HG02759 (cell line): ENCODE results near the gene CBX8.

Source experiments
- ATAC-seq: cut with Tn5 transposase; IDR thresholded peaks from one replicate; pipeline ENCODE4 v1.9.1; 2021; ENCODE audit warnings: mild to moderate bottlenecking, moderate library complexity; ENCODE audit not compliant: unreplicated experiment

CBX8 gene

DNA sequence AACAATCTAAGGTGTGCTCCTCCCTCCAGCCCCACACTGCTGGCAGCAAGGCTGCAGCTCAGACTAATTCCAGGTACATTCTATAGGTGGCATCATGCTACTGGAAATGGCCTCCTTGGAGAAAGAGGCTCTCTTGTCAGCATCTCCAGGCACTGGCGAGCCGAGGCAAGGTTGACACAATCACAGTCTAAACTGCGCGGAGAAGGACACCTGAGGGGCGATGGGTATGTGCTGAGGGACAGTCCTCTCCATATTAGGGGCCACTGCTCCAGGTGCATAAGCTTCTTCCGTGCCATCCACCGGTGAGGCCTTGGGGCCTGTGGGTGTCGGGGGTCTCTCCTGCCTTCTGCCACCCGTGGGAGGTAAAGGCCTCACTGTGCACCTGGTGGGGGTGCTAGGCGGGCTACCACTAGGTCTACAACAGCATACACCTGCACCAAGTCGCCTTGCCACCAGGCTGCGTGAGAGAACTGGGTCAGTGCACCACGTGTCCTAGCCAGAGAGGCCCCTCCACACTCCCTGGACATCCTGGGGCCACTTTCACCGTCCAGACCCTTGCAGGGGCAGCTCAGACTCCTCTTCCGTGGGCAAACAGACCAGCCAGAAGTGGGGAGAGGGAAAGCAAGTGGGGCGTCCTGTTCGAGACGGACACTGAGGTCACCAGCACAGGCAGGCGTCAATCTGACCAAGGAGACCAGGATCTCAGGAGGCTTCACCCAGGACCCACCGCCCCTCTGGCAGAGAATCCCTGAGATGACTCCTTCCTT is 12.1 kb upstream of the CBX8 start:
- no peak for ATAC-seq

DNA sequence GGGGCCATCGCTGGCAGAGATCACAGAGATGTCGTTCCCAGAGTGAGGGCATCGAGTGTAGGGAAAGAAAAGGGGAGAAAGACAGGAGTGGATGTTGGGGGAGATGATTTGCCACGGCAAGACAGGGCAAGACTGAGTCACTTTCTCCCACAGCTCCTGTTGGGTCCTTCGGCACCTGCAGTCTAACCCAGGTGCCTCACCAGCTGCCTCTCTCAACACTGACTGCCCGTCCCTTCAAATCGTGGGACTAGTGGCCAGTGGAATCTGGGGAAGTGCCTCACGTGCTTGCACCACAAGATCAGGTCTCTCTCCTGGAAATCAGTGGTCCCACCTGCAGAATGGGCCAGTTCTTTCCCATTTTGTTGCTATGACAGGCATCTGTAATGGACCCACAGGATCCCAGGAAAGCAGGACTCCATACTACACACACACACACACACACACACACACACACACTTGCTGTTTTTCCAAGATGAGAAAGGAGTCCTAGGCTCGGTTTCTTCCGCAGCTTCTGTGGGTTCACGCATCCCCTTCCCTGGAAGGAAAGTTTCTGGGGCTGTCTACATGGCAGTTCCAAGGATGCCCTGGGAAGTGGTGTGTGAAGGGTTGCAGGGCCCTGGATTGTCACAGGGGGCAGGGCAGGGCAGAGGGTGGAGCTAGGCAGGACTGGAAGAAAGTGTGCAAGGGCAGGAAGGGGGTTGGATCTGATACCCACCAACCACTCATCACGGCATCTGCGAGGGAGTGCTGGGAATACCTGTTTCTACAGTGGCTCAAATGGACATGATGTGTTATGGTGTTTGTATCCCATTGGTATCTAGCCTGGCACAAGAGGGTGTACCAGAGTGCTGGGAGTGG is 10.2 kb upstream of the CBX8 start:
- ATAC-seq: no peak

GRCh38 chr17:79806446-79806760 is 9.5 kb upstream of the CBX8 start:
- ATAC-seq: no peak

DNA sequence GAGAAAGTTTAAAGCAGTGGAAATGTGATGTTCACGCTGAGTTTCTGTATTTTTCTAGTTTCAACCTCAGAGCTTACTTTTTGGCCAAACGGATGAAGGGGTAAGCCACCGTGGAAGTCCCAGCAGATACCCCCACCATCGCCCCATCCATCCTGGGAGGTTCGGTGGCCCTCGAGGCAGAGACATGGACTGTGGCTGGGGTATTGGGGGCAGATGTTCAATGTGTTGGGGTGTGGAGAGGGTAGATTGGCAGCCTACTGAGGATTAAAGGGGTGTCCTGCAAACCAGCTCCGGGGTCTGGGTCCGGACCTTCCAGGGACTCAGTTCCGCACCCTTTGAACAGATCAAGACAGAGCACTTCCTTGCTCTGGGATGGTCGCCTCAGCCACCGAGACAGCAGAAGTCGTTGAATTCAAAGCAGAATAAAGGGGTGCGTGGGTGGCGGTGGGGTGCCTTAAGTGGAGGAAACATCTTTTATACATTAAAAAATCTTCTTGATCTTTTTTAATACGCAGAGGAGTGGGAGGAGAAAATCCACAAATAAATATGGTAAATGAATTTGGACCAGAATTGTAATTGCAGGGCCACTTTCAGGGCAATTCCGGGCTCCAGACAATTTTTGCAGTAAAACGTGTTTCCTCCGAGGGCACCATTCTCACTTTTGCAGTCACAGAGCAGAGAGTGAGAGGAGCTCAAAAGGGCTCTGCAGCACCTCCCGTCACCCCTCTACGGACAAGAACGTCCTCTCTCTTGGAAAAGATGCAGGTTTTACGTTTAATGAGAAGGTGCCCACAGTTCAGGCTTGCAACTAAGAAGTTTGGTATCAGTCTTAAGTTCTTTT is 8.2 kb upstream of the CBX8 start:
- ATAC-seq: no peak

DNA sequence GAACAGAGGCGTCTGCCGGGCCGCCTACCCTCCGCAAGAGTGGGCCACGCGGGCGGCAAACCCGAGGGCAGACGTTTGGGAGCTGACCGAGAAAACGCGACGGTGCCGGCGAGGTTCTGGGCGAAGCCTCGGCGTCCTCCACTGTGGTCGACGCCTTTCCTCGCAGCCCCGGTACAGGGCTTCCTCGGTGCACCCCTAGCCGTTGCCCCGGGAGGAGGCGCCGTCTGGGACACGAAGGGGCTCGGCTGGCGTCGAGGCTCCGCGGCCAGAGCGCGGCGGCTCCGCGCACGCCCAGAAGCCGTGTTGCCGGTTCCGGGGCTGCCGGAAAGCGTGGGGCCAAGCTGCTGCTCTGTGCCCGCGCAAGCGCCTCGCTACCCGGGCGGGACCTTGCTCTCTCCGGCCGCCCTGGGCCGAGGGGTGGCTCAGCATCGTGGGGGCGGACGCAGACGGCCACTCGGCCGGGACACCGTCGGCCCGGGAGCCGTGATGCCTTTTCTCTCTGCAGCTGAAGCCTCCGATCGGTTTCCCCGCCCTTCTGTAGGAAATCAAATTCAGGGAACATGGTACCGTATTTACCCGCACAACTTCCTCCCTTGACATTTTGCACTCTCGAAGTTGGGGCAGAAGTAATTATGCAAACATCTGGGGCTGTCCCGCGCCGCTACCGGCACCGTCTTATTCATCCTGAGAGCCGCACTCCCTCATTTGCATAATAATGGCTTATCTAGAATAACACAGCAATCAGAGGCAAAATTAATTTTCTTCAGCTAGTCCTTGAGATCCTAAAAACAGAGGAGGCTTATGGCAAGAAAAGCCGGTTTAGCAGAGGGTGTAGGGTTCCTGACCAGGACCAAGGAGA is 7.3 kb upstream of the CBX8 start:
- peak; percentile 66 for ATAC-seq

- ATAC-seq: no peak
Measured at GRCh38 chr17:79803421-79803996, 6.6 kb upstream of the CBX8 start.

- no peak for ATAC-seq
Measured at GRCh38 chr17:79802736-79803420, 6.0 kb upstream of the CBX8 start.

DNA sequence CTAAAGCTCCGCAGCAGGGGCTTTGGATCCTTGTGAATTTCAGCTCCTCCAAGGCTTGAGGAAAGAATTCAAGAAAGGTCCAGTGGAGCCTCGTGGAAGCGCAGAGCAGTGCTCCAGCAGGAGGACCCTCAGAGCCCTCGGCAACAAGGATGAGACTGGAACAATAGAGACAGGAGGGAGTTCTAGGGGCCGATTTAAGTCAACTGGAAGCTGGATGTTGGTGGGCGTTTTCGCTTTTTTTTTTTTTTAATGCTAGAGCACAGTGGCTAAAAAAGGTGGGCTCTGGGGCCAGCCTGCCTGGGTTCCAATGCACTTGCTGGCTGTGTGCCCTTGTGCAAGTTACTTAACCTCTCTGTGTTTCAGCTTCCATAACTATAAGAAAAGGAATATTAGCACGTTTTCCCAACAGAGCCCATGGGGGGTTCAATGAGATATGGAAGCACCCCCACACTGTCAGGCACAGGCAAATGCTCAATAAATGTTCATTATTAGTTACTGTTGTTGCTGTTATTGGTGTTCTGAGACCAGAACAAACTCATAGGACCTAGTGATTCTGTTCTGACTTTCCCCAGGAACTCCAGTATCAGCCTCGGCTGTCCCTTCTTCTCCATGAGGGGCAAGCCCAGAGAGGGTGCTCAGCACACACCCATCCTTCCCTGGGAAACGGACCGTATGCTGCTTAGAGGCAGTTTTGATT is 5.3 kb upstream of the CBX8 start:
- ATAC-seq: no peak

DNA sequence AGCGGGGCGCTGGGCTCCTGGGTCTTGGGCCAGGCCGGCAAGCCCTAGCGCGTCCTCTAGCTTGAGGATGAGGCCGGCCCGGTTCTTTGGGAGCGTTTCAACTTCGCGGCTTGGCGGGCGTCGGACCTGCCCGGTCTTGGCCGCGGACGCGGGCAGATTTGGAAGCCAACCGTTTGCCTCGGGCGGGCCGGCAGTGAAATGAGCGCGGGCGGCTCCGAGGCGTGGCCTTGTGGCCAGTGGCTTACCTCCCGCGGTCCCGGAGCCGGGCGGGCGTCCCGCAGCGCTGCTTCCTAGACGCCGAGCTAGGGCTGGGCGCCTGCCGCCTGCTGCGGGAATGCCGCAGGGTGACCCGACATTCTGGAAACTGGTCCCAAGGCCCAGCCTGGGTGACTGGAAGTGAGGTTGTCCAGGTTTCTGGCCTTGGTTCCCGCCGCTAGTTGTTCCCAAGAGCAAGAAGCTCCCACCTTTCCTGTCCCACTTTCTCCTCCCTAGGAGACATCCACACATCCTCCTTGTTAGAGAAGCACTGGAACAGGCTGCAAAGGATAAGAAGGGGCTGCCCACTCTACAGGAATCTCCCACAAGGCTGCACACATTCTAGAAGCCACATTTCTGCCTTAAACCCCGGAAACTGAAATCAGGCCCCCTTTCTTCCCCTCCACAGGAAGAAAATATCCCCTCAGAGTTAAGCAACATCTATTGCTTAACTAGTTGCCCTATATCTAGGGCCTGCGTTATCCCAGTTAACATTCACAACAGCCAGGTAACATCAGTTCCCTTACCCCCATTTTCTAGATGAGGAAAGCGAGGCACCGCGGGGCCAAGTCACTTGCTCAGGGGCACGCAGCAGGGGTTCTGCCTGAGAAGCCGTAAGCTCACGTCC is 4.5 kb upstream of the CBX8 start:
- no peak for ATAC-seq

DNA sequence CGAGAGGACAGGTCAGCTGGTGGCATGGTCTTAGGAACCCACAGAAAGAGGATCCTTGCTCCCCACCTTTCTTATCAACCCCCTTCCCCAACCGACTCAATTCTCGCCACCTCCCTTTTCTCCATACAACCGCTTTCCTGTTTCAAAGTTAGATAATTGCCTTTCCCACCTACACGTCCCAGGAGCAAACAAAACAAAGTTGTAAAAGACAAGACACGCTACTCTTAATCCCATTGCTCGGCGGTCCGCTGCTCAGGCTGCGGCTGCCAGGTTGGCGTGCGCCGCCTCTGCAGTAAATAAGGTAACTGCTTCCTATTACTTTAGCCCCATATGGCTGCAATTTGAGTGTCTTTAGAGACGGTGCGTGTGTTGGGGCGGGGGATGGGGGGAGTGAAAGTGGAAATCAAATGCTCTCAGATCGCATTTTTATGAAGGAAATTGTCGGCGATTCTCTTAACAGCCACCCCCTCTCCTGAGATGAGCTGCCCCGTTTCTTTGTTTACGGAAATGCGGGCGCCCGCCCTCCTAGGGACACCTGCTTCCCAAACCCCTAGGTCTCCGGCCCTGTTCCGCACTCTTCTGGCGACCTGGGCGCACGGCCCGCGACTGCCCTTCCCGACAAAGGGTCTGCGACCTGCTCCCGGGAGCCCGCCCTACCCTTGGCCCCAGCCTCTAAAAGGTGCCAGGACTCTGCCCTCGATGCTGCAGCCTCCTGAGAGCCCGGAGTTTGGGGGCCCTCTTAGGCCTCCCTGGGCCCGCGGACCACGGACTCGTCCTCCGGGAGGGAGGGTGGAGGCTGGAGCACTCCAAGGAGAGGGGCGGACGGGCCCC is 3.7 kb upstream of the CBX8 start:
- no peak for ATAC-seq

DNA sequence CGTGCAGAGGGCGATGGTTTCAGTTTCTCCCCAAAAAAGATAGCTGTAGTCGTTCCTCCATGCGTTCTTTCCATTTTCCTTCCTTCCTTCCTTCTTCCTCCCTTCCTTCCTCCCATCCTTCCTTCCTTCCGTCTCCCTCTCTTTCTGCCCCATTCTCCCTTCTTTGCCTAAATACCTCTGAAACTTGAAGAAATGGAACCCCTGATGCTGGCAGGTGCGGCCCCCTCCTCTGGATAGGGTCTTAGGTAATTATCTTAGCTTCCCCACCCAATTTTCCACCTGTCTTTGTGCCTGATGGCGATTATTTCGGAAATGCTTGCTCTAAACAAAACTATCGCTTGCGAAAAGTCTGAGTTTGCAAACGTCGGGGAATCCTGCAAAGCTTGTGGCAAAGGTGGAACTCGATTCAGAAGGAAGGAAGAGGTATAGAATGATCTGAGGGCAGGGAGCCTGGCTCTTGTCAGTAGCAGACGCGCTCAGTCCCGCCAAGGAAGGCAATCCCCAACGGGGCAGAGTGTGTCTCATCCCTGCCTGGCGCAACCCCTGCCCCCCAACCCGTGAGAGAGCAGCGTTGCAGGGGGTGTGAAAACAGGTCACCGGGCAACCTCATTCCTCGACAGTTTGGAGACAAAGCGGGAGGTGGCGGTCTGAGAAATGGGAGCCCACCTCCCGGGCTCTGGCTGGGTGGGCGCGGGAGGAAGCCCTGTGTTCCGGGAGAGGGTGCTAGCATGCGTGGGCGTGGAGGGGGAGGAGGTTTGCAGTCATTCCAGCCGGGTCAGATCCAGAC is 2.9 kb upstream of the CBX8 start:
- ATAC-seq: no peak

DNA sequence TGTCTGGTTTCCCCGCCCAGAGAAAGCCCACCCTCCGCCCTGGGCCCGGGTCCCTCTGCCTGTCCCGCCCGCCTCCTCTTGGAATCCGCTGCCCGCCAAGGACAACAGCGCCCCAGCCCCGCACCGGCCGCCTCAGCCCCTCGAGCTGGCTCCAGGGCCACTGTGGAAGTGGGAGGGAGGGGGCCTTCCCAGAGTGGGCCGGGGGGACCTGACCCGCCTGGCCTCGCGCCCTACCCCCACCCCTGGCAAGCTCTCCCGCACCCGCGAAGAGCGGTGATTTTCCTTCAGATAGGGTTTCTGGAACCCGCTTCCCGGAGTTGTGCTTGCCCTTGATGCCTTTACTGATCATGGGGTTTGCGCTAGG is 2.3 kb upstream of the CBX8 start:
- no peak for ATAC-seq

DNA sequence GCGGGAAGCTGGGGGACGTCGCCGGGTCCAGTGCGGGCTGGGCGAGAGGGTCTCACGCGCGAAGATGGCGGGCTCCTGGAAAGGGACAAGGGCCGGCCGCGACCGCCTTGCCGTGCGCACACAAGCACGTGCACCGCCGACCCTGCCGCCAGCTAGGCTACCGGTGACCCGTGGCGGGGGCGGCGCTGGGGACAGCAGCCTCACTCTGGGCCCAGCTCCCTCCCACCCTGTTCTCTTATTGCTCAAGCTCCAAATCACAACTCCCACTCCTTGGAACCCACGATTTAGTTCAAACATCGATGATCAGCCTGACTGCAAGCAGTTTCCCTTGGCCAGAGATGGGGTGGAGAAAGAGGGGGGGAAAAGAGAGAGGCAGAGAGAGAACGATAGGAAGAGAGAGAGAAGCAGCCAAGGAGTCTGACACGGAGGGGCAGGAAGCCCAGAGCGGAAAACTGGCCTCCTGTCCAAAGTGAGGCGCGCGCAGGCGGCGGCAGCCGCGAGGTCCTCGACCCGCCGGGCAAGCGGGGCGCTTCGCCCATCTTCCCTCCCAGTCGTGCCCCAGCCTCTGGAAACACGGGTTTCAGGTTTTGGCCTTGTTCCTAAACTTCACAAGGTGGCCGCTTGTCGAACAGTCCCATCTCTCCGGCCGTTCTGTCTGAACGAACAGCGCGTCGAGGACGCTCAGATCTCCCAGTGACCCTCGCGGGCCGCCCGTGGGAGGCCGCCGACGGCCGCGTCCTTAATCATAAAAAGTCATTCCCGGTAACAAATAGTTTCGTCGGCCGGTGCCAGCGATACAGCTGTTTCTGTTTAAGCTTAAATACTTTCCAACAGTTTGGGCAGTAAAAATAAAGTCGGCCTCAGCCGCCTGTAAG is 1.7 kb upstream of the CBX8 start:
- ATAC-seq: no peak

DNA sequence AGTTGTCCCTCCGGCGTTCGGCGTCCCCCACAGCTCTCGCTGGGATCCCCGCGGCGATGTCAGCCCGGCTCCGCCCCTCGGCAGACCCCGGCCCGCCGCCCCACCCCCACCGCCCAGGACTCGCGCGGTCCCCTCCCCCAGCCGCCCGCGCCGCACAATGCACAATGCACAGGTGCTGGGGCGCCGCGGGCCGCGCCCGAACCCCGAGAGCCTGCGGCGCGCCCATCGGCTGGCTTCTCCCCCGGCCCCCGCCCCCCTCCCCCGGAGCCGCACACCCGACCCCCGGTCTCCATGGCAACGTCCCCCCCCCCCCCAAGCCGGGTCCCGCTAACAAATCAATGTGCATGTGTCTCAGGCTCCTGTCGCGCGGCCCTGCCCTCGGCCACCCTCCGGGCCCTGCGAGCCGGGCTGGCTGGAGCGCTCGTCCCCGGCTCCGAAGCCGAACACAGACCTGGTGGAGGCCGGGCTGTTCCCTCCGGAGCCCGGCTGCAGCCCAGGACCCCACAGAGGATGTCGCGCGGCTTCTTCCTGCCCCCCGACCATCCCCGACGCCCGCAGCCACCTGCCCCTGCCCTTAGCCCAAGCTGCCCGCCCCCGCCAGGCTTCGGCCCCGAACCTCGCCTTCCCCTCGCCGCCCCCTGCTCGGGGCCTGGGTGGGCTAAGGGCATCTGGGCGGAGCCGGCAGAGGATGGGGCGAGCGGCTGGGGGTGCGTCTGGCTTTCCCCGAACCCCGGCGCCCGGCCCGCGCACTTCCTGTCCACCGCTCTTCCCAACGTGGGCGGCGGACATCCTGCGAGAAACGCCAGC is 818 bp upstream of the CBX8 start:
- ATAC-seq: no peak

- ATAC-seq: no peak
Measured at GRCh38 chr17:79796444-79796762, 474 bp downstream of the CBX8 start.
